Activated CD4-positive, CD25-positive, alpha-beta regulatory T cell treated with anti-CD3 and anti-CD28 coated beads, Interleukin-2, amount 50 U/mL, for 24 hours (primary cell): Measurements from ENCODE around the gene HLF.

Experiments
- ATAC-seq, 2 donors: fragments of 150-1000 bp; cut with Tn5 transposase; one replicate each; pipeline ENCODE4 v1.10.0; 2021; ENCODE audit warnings: mild to moderate bottlenecking in 1 of 2, moderate library complexity in 1 of 2

HLF gene

GRCh38 chr17:55258578-55259135 is 6.1 kb upstream of the HLF start:
- no peak for ATAC-seq

DNA sequence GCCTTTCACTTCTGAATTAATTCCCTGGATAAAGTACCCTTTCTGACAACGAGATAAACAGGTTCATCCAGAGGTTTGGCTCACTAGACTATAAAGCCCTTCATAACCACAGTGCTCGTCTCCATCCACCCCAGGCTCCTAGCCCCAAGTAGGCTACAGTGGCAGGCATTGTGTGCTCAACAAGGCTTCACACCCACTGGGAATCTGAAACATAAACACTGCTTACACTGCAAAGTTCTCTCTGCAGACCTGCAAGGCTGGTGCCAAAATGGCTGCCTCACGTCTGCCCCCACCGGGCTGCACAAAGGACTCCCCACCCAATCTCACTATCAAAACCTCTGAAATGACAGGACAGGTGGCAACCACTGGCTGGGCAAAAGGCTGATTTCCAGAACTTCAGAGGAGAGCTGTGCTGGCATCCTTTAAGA is 5.1 kb upstream of the HLF start:
- no peak for ATAC-seq

GRCh38 chr17:55261311-55261710 is 3.4 kb upstream of the HLF start:
- no peak for ATAC-seq

DNA sequence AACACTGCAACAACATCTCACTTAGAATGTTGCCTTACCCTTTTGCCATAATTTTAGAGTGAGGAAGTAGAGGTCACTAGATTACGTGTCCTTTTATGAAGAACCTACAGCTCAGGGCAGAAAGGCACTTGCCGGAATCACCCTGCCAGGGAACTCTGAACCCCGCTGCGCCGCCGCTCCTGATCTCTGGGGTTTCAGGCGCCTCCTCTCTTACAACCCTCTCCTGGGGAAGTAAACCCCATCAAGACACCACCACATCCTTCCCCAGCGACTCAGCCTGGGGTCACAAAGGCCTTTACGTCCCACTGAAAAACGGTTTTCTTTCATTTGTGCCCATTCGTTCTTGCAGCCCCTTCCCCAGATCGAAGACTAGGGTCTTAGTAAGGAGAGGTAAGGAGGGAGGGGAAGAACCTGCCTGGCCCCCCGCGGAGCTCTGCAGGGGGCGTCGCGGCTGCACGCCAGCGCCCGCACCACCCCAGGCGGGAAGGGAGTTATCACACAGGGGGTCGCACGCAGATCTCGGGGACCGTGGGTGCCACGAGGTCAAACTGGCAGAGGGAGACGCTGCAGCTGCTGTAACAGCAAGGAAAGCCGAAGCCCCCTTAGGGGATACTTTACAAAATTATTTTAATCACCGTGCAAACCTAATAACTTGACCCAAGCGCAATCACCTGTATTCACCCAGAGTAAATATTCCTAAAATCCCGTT is 1.0 kb upstream of the HLF start:
- no peak for ATAC-seq

DNA sequence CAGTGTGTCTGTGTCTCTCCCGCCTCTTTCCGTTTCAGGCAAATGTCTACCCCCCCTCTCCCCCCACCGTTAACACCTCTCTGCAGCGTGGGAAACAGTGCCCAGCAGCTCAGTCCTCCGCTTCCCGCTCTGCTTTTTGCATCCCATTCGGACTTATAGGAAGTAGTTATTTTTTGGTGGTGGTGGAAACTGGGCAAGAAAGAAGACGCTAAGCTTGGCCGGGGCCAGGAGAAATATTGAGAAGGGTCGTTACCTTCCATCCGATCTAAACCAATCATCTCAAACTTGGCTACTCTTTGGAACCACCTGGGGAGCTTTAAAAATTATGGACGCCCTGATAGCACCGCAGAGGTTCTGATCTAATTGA is 499 bp upstream of the HLF start:
- no peak for ATAC-seq

DNA sequence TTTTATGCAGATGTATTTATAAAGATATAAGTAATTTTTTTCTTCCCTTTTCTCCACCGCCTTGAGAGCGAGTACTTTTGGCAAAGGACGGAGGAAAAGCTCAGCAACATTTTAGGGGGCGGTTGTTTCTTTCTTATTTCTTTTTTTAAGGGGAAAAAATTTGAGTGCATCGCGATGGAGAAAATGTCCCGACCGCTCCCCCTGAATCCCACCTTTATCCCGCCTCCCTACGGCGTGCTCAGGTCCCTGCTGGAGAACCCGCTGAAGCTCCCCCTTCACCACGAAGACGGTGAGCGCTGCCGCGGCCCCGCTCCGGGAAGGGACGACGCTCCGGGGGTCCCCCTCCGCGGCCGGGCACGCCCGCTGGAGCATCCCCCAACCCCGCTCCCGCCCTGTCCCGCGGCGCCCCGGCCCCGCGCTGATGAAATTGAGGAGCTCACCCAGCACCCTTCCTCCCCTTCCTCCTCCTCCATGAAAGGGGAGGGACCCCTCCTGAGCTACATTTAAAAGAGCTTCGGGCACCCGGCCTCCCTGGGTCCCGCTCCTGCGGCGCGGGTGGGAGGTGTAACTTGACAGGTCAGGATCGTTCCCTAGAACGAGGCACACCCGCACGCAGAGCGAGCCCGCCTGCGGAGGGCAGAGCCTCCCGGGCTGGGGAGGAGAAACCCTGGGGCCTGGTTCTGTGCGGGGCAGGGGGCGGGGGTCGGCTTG is 706 bp downstream of the HLF start:
- ATAC-seq, result peak in 1 of 2 donors; percentile 24

- no peak for ATAC-seq
These were observed 1.5 kb downstream of the HLF start for GRCh38 chr17:55266051-55266957.

- no peak for ATAC-seq
These were observed 2.4 kb downstream of the HLF start for GRCh38 chr17:55266958-55267688.

- no peak for ATAC-seq
These were observed 3.3 kb downstream of the HLF start for GRCh38 chr17:55267777-55268648.

DNA sequence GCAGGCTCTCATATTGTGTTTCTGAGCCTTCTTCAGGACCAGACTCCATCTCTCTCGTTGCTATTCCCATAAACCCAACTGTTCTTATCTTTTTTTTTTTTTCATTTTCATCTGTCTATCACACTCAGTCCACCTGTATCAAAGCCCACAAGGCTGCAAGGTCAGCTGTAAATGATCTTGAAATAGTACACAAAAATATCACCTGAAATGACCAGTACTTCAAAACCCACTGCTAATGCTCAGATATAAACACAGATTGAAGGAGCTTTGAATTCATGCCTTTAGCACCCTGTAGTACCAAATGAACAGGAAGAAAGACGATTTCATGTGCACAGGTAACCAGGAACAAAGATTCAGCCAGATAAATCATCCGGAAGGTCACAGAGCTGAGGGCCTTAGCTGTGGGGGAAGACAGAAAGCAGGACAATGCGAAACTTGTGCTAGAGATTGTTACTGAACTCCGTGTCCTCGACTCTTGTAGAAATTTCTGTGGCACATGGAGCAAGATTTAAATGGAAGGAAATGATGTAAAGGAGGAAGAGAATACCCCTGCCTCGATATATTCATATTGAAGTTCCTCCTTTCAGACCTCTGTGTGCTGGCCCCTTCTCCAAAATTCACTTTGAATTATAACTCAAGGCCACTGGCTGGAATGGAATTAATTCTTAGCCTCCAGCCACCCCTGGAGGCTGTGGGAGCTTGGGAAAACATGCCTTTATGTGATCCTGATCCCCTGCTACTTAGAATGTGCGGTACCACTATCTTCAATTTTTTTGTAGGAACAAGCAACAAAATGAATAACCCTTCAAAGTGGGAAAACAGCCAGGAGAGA is 4.1 kb downstream of the HLF start:
- ATAC-seq, result no peak

DNA sequence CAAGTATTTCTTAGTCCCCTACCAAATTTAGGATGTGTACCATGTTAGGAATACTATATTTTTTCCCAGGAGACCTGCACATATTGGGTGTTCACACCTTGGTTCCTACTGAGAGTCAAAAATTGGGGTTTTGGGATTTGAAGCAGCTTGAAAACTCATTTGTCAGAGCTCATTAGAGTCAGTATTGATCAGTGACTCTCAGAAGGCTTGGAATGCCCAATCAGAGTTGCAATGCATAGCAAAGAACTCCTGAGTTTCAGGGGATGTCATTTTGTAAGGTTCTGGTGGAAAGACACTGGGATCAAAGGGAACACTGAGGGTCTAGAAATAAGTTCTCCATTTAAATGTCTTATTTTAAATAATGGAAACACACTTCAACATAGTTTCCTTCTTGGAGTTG is 5.1 kb downstream of the HLF start:
- ATAC-seq, result no peak

DNA sequence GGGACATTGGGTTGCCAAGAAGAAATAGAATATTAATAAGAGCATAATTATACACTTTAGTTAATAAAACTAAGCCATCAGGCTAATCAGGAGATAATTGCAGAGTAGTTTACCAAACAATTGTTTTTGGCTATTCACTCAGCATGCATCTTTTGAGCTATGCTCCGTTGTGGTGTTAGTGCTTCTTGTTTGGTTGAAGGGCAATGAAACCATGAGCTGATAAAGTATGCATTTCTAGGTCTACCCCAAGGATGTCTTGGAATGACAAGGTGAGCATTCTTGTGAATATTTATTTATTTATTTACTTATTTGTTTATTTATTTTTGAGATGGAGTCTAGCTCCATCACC is 6.4 kb downstream of the HLF start:
- no peak for ATAC-seq

DNA sequence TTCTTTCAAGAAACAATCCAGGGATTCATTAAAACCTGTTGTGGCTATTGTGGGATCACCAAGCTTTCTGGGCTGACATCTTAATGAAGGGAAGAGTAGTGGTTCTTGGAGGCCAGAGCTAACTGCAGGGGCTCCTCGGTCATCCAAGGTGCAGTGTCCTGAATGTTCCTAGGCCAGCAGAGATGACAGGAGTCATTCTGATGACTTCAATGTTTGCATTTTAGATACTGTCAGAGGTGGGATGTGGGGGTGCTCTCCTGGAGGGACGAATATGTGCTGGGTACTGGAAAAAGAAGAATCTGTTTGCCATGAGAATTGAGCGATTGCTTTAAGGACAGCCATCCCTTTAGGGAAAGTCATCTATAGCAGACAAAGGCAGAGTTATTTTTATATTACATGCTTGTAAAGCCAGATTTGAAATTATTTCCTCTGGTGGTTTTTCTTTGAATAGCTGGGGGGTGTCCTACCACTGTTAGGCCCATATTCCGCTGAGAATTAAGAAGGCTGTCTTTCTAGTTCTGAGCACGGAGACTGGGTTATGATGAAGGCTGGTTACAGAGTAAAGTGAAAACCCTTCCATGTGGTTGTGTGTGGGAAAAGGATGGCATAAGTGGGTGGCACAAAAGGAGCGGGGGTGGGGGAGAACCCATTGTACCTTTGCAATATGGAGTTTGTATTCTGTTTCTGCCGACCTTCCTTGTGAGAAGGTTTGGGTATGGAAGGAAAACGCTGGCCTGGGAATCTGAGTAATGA is 7.4 kb downstream of the HLF start:
- ATAC-seq, result peak; percentile 17 to 48

GRCh38 chr17:55272711-55273578 is 8.2 kb downstream of the HLF start:
- ATAC-seq, result no peak

GRCh38 chr17:55273579-55274354 is 9.0 kb downstream of the HLF start:
- no peak for ATAC-seq

GRCh38 chr17:55274355-55275255 is 9.8 kb downstream of the HLF start:
- no peak for ATAC-seq
